Lung (tissue), 12 donors: ENCODE data around the gene IFT52. TPM values are rescaled to one million over a fixed set of nuclear protein-coding genes. Genes with fewer than 3 reads are reported as not detected.

ENCODE experiments used
- ATAC-seq: fragments of 200-7000 bp; cut with Tn5 transposase; one replicate; pipeline ENCODE4 v1.9.1; 2020; ENCODE audit warnings: moderate number of reproducible peaks; ENCODE audit not compliant: insufficient read depth, low FRiP score
- DNase-seq, 3 donors: peaks; one replicate each; pipeline ENCODE4 v3.0.0-alpha.2; 2013 to 2017
- H3K27ac ChIP-seq, 2 donors: one replicate each; pipeline ENCODE4 v1.5.1; 2013; ENCODE audit warnings: mild to moderate bottlenecking in 2 of 2, moderate library complexity in 2 of 2, control low read depth in 1 of 2, inconsistent platforms in 1 of 2, low read depth in 1 of 2, low read length in 1 of 2
- H3K27me3 ChIP-seq, 3 donors: one replicate each; pipeline ENCODE4 v1.5.1; 2013; ENCODE audit warnings: low read length in 2 of 3; ENCODE audit not compliant: control insufficient read depth in 3 of 3, insufficient read depth in 3 of 3
- H3K36me3 ChIP-seq, 4 donors: one replicate each; pipeline ENCODE4 v1.5.1; 2013; ENCODE audit warnings: low read length in 4 of 4, mild to moderate bottlenecking in 1 of 4, moderate library complexity in 1 of 4; ENCODE audit not compliant: control insufficient read depth in 4 of 4, insufficient read depth in 4 of 4
- H3K4me1 ChIP-seq, 5 donors: one replicate each; pipeline ENCODE4 v1.5.1; 2013; ENCODE audit warnings: low read length in 5 of 5, mild to moderate bottlenecking in 2 of 5, moderate library complexity in 1 of 5; ENCODE audit not compliant: control insufficient read depth in 5 of 5, insufficient read depth in 5 of 5
- H3K4me3 ChIP-seq: one replicate; pipeline ENCODE4 v1.5.1; 2013; ENCODE audit warnings: mild to moderate bottlenecking, control low read depth, moderate library complexity
- H3K9ac ChIP-seq, 2 donors: one replicate each; pipeline ENCODE4 v1.5.1; 2013; ENCODE audit warnings: low read length in 2 of 2, control low read depth in 1 of 2; ENCODE audit not compliant: insufficient read depth in 1 of 2
- H3K9me3 ChIP-seq, 4 donors: one replicate each; pipeline ENCODE4 v1.5.1; 2013; ENCODE audit warnings: low read length in 3 of 4, mild to moderate bottlenecking in 1 of 4, moderate library complexity in 1 of 4; ENCODE audit not compliant: control insufficient read depth in 4 of 4, insufficient read depth in 3 of 4
- WGBS, 2 donors: extraction: QIAGEN DNeasy Blood & Tissue Kit; methylation state at CpG; one replicate each; pipeline ENCODE4 v1.1.7; 2013; 5-methylcytosine and 5-hydroxymethylcytosine counted together
- polyA plus RNA-seq, 2 donors: library from polyadenylated mRNA; stranded (reverse); fragments of 200-250 nt; gene quantifications; one replicate each; pipeline ENCODE4 v1.2.1, GENCODE V29; 2013
- total RNA-seq, 2 donors: library from RNA; depleted of rRNA in 1 of 2; stranded (reverse); fragments of >200 nt in 1 of 2; gene quantifications; one replicate each; pipeline ENCODE4 v1.2.1, GENCODE V29; 2014 to 2021
- TF ChIP-seq, protein P1 (sequence below): IDR thresholded peaks from 2 replicates; pipeline ENCODE4 v1.5.1; 2012; ENCODE audit warnings: mild to moderate bottlenecking; ENCODE audit errors: control extremely low read depth, extremely low read depth
- donor health status: control.
- donor health status: control.
- donor health status: Bipolar disorder and iron deficiency.
- donor health status: healthy.
- donor health status: DM: yes; HTN: yes; CAD: no.

Gene IFT52
- total and polyA plus RNA-seq, 4 donors = 16.0 to 49.0 (median 22.5) TPM

DNA sequence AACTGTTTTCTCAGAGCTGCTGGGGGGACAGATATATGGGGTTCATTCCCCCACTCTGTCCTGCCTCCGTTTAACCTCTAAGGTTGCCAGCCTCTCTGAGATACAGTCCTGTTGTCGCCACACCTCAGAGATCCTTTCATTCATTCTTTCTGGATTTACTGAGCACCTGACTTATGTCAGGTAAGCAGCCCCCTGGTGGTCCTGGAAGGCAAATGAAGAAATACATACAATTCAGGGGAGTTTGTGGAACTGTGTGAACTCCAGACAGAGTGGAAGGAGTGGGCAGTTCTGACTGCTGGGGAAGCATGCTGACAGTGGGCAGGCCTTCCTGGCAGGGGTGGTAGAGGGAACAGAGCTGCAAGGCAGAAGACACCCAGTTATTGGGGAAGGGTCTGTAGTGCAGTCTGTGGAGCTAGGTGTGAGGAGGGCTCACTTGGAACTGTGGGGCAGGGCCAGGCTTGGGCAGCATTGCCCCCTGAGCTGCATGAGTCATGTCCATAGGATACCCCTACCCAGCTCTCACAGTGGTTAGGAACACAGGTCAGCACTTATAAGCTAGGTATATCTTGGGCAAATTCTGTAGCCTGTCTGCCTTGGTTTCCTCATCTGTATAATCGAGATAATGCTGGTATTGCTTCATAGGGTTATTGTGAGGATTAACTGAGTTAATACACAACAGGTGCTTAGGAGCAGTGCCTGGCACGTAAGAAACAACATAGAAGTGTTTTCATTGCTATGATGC lies 44.7 kb upstream of the IFT52 start:
- peaks cover 0 to 4% (median 2%) of the 10 kb centered on the region in 4 donors for H3K9me3 ChIP-seq
- no peak overlapping the region for H3K9ac ChIP-seq
- TF ChIP-seq, protein P1, sequence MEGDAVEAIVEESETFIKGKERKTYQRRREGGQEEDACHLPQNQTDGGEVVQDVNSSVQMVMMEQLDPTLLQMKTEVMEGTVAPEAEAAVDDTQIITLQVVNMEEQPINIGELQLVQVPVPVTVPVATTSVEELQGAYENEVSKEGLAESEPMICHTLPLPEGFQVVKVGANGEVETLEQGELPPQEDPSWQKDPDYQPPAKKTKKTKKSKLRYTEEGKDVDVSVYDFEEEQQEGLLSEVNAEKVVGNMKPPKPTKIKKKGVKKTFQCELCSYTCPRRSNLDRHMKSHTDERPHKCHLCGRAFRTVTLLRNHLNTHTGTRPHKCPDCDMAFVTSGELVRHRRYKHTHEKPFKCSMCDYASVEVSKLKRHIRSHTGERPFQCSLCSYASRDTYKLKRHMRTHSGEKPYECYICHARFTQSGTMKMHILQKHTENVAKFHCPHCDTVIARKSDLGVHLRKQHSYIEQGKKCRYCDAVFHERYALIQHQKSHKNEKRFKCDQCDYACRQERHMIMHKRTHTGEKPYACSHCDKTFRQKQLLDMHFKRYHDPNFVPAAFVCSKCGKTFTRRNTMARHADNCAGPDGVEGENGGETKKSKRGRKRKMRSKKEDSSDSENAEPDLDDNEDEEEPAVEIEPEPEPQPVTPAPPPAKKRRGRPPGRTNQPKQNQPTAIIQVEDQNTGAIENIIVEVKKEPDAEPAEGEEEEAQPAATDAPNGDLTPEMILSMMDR = no peak
- H3K27me3 ChIP-seq = no peaks in the 10 kb centered on the region
- peaks cover 0 to 13% (median 4%) of the 10 kb centered on the region in 5 donors for H3K4me1 ChIP-seq
- DNase-seq = no peak
- no peak overlapping the region for H3K27ac ChIP-seq
- no peak overlapping the region for H3K4me3 ChIP-seq
- peaks cover 0 to 3% (median 0%) of the 10 kb centered on the region in 4 donors for H3K36me3 ChIP-seq
- no peak for ATAC-seq
- 89 to 90% methylated on average over 4 of the region's 4 CpGs for WGBS, 2 donors

DNA sequence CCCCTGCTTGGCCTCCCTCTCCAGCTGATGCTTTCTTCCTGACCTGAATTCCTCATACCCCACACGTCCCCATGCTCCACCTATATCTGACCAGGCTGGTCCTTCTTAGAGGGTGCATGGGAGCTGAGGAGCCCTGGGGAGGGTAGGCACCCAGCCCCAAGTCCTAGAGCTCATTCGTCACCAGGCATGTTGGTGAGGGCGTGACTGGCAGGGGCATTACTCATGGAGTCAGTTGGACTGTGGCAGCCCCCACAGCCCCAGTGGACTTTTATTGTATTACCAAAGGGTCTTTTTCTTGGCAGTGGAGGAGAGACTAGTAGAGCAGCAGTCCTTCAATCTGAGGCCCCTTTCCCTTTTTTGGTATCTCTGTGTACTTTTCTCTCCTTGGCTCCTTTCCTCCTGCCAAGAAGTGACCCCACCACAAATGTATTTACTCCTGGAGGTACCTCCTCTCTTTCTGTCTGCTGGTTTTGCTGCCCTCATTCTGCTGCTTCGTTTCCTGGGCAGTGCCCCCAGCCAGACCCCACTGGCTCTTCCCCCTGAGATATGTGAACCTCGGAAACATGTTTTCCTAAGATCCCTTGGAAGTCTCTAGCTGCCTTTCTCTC lies 42.4 kb upstream of the IFT52 start:
- no peak overlapping the region for H3K4me3 ChIP-seq
- peaks cover 0 to 15% (median 4%) of the 10 kb centered on the region in 5 donors for H3K4me1 ChIP-seq
- no peak for ATAC-seq
- H3K36me3 ChIP-seq = peaks cover 0 to 3% (median 0%) of the 10 kb centered on the region in 4 donors
- H3K27ac ChIP-seq = no peak overlapping the region
- peaks cover 0 to 4% (median 2%) of the 10 kb centered on the region in 4 donors for H3K9me3 ChIP-seq
- no peak overlapping the region for H3K9ac ChIP-seq
- DNase-seq = no peak
- TF ChIP-seq, protein P1 = no peak
- 68 to 72% methylated on average over 5 of the region's 5 CpGs for WGBS, 2 donors
- H3K27me3 ChIP-seq = no peaks in the 10 kb centered on the region

DNA sequence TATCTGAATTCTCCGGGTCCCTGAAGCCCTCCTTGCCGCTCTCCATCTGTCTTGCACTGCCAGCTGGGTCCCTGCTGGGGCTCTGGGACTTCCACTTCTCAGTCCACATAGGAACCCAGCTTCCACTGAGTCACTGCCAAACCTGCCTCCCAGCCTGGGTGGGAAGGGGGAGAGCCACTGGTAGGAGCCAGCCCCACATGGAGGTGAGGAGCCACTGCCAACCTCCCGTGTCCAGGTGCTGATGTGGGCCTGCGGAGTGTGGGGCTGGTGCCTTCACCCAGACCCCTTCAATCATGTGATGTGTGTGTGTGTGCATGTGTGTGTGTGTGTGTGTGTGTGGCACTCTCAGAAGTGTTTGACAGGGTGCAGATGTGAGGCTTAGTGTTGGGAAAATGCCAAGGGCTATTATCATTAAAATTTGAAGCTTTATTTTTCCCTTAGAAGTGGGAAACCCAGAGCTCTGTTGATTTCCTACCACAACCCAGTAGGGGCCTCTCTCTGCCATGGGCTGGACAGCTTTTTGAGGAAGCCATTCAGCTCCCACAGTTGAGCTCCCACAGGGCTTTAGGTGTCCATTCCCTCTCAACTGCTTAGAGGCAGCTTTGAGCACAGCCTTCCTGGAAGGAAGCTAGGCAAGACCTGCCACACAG lies 41.2 kb upstream of the IFT52 start:
- Histone ChIP-seq H3K27ac (no peak overlapping the region), H3K9ac (no peak overlapping the region), H3K36me3 (peaks cover 0 to 3% (median 0%) of the 10 kb centered on the region in 4 donors), H3K4me1 (peaks cover 0 to 15% (median 4%) of the 10 kb centered on the region in 5 donors), H3K27me3 (no peaks in the 10 kb centered on the region), H3K9me3 (peaks cover 0 to 4% (median 2%) of the 10 kb centered on the region in 4 donors), H3K4me3 (no peak overlapping the region)
- no peak for ATAC-seq
- peak; percentile 67 to 84 (median 80) for DNase-seq
- TF ChIP-seq, protein P1 = no peak
- WGBS, 2 donors = 90 to 94% methylated on average over 4 of the region's 4 CpGs
